ENCODE measurements around the gene SUPT4H1.

Gene SUPT4H1

GRCh38 chr17:58363457-58364185, 11.6 kb upstream of the SUPT4H1 start:
- no peak overlapping the region for H3K4me3 ChIP-seq (ENCODE audit: low read depth, low read length)
- DNase-seq (ENCODE audit: low read depth) = no peak
- no peak for TF ChIP-seq CTCF (IDR thresholded peaks at IDR 0.05; ENCODE audit: control insufficient read depth, extremely low read depth, insufficient read depth)

GRCh38 chr17:58362368-58363014, 10.5 kb upstream of the SUPT4H1 start:
- no peak for DNase-seq (ENCODE audit: low read depth)
- no peak overlapping the region for H3K4me3 ChIP-seq (ENCODE audit: low read depth, low read length)
- TF ChIP-seq CTCF (IDR thresholded peaks at IDR 0.05; ENCODE audit: control insufficient read depth, extremely low read depth, insufficient read depth) = no peak

GRCh38 chr17:58360296-58361063, 8.5 kb upstream of the SUPT4H1 start:
- DNase-seq (ENCODE audit: low read depth) = no peak
- no peak for TF ChIP-seq CTCF (IDR thresholded peaks at IDR 0.05; ENCODE audit: control insufficient read depth, extremely low read depth, insufficient read depth)
- no peak overlapping the region for H3K4me3 ChIP-seq (ENCODE audit: low read depth, low read length)

GRCh38 chr17:58358408-58359172, 6.6 kb upstream of the SUPT4H1 start:
- no peak overlapping the region for H3K4me3 ChIP-seq (ENCODE audit: low read depth, low read length)
- TF ChIP-seq CTCF (IDR thresholded peaks at IDR 0.05; ENCODE audit: control insufficient read depth, extremely low read depth, insufficient read depth) = no peak
- no peak for DNase-seq (ENCODE audit: low read depth)

GRCh38 chr17:58357312-58358297, 5.6 kb upstream of the SUPT4H1 start:
- no peak overlapping the region for H3K4me3 ChIP-seq (ENCODE audit: low read depth, low read length)
- DNase-seq (ENCODE audit: low read depth) = no peak
- no peak for TF ChIP-seq CTCF (IDR thresholded peaks at IDR 0.05; ENCODE audit: control insufficient read depth, extremely low read depth, insufficient read depth)

Data from LNCaP clone FGC (cell line).